Thoracic aorta (tissue), 2 donors: ENCODE results near the gene CCT2. TPM values are rescaled to one million over a fixed set of nuclear protein-coding genes. Genes with fewer than 3 reads are reported as not detected.

Source experiments
- ATAC-seq: fragments of 150-250 bp; one replicate; pipeline ENCODE4 v1.8.0; 2017; ENCODE audit warnings: low read depth; ENCODE audit not compliant: insufficient number of reproducible peaks, low FRiP score
- DNase-seq: peaks from one replicate; pipeline ENCODE4 v3.0.0-alpha.2; 2020; ENCODE audit warnings: low spot score
- H3K27ac ChIP-seq, 2 donors: fragments of 200-600 bp; sonication (generic); 1 replicate in 1 of 2; 2 replicates in 1 of 2; pipeline ENCODE4 v1.5.1; 2016; ENCODE audit warnings: mild to moderate bottlenecking in 2 of 2, moderate library complexity in 2 of 2
- H3K27me3 ChIP-seq: fragments of 200-600 bp; sonication (generic); replicated peaks from 2 replicates; pipeline ENCODE4 v1.6.0; 2016; ENCODE audit warnings: mild to moderate bottlenecking; ENCODE audit not compliant: insufficient read depth
- H3K36me3 ChIP-seq: fragments of 200-600 bp; sonication (generic); one replicate; pipeline ENCODE4 v1.5.1; 2016
- H3K4me1 ChIP-seq, 2 donors: fragments of 200-600 bp; sonication (generic); 1 replicate in 1 of 2; 2 replicates in 1 of 2; pipeline versions ENCODE4 v1.5.1 to v1.6.0; 2016; ENCODE audit warnings: low read depth in 2 of 2, mild to moderate bottlenecking in 1 of 2; ENCODE audit not compliant: control insufficient read depth in 1 of 2
- H3K4me3 ChIP-seq: fragments of 200-600 bp; sonication (generic); 2 replicates; pipeline ENCODE4 v1.5.1; 2016; ENCODE audit warnings: mild to moderate bottlenecking
- H3K9me3 ChIP-seq: fragments of 200-600 bp; sonication (generic); 2 replicates; pipeline ENCODE4 v1.5.1; 2016
- CTCF ChIP-seq: fragments of 200-600 bp; sonication (generic); IDR thresholded peaks from one replicate; pipeline ENCODE4 v1.5.1; 2019; ENCODE audit warnings: antibody characterized with exemption
- total RNA-seq, 2 donors: library from RNA; depleted of rRNA; stranded (reverse); fragments of >200 nt; gene quantifications; one replicate each; pipeline versions ENCODE4 v1.1.0 to v1.2.3, GENCODE V29; 2016

The CCT2 gene
- total RNA-seq, 2 donors from 2014 or later, result 82.4 to 89.6 TPM

DNA sequence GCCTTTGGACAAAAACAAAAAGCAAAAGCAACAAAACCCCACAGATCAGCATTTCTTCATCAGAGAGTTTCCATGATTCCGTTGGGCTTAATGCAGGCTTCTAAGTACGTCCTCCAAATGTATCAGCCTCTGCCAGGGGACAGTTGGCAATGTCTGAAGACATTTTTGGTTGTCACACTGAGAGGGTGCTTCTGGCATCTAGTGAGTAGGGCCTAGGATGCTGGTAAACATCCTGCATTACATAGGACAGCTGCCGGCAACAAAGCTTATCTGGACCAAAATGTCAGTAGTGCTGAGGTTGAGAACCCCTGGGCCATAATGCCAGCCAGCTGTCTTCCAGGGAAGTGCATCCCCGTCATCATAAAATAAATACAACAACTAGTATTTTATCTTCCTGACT is 34.8 kb downstream of the CCT2 start:
- H3K36me3 ChIP-seq, result no peaks in the 10 kb centered on the region
- H3K27ac ChIP-seq, result no peak overlapping the region
- ATAC-seq, result no peak
- H3K4me3 ChIP-seq, result no peak overlapping the region
- DNase-seq, result no peak
- no peaks in the 10 kb centered on the region for H3K9me3 ChIP-seq
- H3K4me1 ChIP-seq, result no peaks in the 10 kb centered on the region
- TF ChIP-seq CTCF, result no peak
- H3K27me3 ChIP-seq, result no peaks in the 10 kb centered on the region

DNA sequence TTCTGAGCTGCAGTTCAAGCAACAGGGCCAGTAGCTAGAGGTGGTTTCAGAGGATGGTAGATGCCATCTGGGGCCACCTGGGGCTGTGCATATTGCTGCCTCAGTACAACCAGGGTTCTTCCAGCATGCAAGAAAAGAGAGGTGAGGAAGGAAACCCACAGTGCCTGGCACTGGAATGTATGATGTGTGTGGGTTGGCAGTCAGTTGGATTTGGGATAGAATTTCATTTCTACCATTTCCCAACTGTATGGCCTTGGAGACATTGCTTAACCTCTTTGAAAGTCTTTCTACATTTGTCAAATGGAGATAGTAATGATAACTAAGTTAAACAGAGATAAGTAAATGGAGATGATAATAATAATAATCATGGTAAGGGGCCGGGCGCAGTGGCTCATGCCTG is 35.7 kb downstream of the CCT2 start:
- no peak overlapping the region for H3K27ac ChIP-seq
- no peaks in the 10 kb centered on the region for H3K36me3 ChIP-seq
- no peak overlapping the region for H3K4me3 ChIP-seq
- H3K9me3 ChIP-seq, result no peaks in the 10 kb centered on the region
- no peak for TF ChIP-seq CTCF
- ATAC-seq (no peak), DNase-seq (no peak)
- no peaks in the 10 kb centered on the region for H3K4me1 ChIP-seq
- H3K27me3 ChIP-seq, result no peaks in the 10 kb centered on the region

- no peak for TF ChIP-seq CTCF
- H3K36me3 ChIP-seq, result no peaks in the 10 kb centered on the region
- no peaks in the 10 kb centered on the region for H3K9me3 ChIP-seq
- no peak for ATAC-seq
- H3K4me3 ChIP-seq, result no peak overlapping the region
- H3K27ac ChIP-seq, result no peak overlapping the region
- no peaks in the 10 kb centered on the region for H3K27me3 ChIP-seq
- no peaks in the 10 kb centered on the region for H3K4me1 ChIP-seq
- no peak for DNase-seq
These were observed 36.3 kb downstream of the CCT2 start for GRCh38 chr12:69621551-69621950.

GRCh38 chr12:69623970-69624369 is 38.7 kb downstream of the CCT2 start:
- ATAC-seq (no peak), DNase-seq (no peak)
- Histone ChIP-seq H3K36me3 (no peaks in the 10 kb centered on the region), H3K4me3 (no peak overlapping the region), H3K9me3 (no peaks in the 10 kb centered on the region), H3K27ac (no peak overlapping the region), H3K27me3 (no peaks in the 10 kb centered on the region), H3K4me1 (no peaks in the 10 kb centered on the region)
- no peak for TF ChIP-seq CTCF

DNA sequence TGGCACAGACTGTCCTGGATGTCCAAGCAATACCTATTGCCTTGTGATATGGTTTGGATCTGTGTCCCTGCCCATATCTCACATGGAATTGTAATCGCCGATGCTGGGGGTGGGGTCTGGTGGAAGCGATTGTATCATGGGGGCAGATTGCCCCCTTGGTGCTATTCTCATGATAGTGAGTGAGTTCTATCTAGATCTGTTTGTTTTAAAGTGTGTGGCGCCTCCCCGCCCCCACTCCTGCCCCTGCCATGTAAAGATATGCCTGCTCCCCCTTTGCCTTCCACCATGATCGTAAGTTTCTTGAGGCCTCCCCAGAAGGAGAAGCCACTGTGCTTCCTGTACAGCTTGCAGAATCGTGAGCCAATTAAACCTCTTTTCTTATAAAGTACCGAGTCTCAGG is 42.2 kb downstream of the CCT2 start:
- ATAC-seq, result no peak

More for the DNA sequence above, 42.2 kb downstream of the CCT2 start:
- H3K27ac ChIP-seq, result no peak overlapping the region
- H3K9me3 ChIP-seq, result no peaks in the 10 kb centered on the region
- H3K4me1 ChIP-seq, result no peaks in the 10 kb centered on the region
- DNase-seq, result no peak
- no peak for TF ChIP-seq CTCF
- no peaks in the 10 kb centered on the region for H3K36me3 ChIP-seq
- no peaks in the 10 kb centered on the region for H3K27me3 ChIP-seq
- no peak overlapping the region for H3K4me3 ChIP-seq
